Activated T-cell treated with anti-CD3 and anti-CD28 coated beads for 4 hours (primary cell): ENCODE results near the gene FNBP1.
"Not testable (repeated sequence)": the region's sequence is repeated elsewhere in the genome, so short reads cannot be mapped to it uniquely, and the experiment has no call there.

Experiments
- DNase-seq: peaks from one replicate; pipeline ENCODE4 v3.0.0-alpha.2; 2020

The FNBP1 gene

DNA sequence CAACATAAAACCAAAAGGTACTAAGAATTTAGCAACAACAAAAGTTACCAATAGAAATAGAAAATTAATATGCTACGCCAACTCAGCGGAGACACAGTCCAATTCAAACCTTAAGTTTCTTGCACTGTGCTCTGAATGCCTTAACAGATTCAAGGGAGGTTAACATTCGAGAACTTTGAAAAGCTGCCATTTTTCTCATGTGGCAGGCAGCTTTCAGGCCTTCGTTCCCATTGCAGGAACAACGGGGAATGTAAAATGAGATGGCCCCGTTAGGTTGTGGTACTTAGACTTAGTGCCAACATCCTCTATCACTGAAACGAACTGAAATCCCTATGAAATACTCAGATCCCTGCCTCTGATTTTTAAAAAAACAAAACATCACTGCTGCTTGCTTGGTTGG, 22.4 kb downstream of the FNBP1 start:
- no peak for DNase-seq

DNA sequence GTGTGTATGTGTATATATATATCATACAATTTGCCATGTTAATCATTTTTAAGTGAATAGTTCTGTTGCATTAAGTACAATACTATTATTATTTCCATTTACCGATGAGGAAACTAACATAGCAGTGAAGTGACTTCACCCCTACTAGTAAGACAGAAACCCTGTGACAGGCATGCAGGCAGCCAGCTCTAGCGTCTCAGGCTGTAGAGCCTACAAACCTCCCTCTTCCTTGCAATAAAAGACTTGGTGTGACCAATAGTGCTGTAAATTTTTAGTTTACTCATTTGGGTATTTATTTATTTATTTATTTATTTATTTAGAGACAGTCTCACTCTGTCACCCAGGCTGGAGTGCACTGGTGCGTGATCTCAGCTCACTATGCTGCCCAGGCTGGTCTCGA, 24.7 kb downstream of the FNBP1 start:
- no peak for DNase-seq

DNA sequence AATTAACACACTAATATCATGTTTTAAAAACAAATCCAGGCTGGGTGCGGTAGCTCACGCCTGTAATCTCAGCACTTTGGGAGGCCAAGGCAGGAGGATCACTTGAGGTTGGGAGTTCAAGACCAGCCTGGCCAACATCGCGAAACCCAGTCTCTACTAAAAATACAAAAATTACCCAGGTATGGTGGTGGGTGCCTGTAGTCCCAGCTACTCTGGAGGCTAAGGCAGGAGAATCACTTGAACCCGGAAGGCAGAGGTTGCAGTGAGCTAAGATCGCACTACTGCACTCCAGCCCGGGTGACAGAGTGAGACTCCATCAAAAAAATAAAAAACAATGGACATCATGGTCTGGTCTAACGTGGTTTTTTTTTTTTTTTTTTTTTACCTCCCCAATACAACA, 25.5 kb downstream of the FNBP1 start:
- not testable (repeated sequence) for DNase-seq

DNA sequence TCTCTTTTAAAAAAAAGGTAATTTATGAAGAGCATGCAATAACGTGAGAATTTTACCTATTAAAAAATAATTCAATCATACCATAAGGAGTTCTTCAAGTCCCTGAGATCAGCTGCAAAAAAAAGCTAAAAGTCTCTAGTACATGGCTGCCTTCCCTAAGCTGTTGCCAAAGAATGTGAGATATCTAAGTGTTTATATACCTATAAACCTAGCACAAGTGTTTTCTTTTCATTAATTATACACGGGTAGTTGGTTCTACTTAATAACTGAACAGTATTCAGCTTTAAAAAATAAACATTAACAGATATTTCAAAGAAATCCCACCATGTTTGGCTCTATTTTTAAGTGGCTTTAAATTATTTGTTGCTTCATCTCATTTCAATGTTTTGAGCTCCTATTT, 25.9 kb downstream of the FNBP1 start:
- DNase-seq, result no peak

DNA sequence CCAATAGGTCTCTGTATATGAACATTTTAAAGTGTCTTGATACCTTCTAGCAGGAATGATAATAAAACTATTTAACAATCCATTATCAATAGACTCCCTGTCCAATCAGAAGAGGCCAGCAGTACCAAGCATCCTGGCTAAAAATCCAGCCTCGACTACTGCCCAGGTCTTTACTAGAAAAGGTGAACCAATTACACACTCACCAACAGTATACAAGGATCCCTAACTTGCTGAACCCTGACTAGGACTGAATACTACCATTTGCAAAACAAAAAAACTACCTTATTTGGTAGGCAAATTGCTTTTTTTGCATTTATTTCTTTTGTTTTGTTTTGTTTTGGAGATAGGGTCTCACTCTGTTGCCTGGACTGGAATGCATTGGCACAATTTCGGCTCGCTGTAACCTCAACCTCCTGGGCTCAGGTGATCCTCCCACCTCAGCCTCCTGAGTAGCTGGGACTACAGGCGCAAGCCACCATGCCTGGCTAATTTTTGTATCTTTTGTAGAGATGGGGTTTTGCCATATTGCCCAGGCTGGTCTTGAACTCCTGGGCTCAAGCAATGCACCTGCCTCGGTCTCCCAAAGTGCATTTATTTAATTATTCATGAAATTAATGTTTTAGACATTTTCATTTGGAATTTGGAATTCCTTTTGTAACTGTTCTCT, 27.5 kb downstream of the FNBP1 start:
- no peak for DNase-seq

DNA sequence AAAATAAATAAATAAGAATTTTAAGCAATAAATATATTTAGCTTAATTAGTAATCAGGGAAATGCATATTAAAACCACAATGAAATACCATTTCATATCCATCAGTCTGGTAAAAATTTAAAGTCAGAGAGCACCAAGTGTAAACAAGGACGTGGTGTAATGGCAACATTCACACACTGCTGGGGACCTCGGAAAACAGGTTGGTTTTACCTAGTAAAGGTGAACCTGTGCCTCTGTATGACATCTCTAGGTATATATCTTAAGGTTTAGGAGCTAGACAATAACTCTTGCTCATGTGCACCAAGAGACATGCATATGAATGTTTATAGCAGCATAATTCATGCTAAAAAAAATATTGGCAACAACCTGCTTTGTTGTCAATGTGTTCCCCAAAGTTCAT, 29.7 kb downstream of the FNBP1 start:
- DNase-seq, result no peak

DNA sequence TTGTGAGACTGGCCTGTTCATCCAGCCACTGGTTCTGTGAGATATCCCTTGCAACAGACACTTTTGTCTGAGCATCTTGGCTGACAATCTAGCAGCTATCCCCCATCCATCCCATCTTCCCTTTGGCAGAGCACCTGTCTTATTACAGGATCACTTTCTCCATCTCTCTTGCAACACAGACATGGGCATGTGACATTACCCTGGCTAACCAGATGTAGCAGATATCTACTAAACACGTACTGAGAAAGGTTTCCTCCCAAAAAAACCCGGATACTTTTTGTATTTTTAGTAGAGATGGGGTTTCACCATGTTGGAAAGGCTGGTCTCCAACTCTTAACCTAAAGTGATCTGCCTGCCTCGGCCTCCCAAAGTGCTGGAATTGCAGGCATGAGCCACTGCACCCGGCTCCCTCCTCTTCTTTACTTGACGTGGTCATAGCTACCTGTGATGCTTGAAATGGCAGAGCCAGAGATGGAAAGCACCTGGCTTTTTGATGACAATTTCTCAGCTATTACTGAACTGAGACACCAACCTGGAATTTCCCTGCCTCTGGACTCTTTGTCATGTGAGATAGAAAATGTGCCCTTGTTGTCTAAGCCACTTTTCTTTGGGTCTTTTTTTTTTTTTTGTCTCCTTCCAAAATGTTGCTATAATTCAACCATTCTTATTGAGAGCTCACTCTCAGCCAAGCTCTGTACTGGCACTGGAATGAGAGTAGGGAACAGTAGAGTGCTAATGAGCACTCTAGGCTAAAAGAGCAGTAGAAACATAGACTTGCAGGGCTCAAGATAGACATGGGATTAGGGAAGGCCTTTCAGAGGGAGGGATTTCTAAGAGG, 32.6 kb downstream of the FNBP1 start:
- DNase-seq, result no peak

DNA sequence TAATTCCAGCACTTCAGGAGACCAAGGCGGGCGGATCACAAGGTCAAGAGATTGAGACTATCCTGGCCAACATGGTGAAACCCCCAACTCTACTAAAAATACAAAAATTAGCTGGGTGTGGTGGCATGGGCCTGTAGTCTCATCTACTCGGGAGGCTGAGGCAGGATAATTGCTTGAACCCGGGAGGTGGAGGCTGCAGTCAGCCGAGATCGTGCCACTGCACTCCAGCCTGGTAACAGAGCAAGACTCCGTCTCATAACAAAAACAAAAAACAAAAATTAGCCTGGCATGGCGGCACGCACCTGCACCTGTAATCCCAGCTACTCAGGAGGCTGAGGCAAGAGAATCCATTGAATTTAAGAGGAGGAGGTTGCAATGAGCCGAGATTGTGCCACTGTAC, 33.4 kb downstream of the FNBP1 start:
- DNase-seq, result not testable (repeated sequence)

DNA sequence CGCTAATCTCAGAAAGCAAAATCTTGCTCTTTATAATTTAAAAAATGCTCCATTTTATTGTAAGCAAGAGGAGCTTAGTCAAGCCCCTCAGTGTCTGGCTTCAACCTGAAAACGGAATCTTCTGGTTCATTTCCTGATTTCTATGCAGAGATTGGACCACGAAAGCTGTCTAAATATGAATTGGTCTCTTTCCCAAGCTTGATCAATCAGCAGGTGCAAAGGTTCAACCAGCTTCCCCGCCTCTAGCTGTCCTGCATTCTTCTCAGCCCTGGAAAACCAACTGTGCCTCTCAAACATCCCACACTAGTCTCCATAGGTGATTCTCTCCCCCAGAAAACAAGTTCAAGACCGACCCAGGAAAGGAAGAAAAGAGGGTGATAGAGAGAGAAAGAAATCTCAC, 34.5 kb downstream of the FNBP1 start:
- DNase-seq, result no peak

DNA sequence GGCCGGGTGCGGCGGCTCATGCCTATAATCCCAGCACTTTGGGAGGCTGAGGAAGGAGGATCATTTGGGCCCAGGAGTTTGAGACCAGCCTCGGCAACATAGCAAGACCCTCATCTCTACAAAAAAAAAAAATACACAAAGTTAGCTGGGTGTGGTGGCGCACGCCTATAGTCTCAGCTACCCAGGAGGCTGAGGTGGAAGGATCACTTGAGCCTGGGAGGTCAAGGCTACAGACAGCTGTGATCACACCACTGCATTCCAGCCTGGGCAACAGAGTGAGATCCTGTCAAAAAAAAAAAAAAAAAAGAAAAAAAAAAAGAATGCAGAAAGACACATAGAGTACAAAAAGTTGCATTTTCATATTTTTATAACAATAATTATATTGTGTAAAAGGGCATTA, 36.0 kb downstream of the FNBP1 start:
- not testable (repeated sequence) for DNase-seq

DNA sequence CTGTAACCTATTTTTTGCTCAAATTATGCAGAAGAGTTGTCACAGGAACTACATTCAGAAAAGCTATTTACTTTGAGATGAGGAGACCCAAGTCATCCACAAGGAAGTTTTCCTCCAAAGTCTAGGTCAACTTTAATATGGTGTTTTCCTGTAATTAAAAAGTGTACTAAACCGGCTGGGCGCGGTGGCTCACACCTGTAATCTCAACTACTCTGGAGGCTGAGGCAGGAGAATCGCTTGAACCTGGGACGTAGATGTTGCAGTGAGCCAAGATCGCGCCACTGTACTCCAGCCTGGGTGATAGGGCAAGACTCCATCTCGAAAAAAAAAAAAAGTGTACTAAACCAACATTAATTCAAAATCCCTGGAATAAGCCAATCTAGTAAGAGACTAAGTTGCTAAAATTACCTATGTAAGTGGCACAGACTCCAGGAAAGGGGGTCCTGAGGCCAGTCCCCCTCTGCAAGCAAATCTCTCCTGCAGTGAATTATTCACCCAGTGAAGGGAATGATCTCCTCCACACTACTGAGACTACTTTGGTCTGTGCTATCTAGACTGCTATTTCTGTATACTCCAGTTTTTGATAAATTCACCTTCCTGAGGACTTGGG, 38.9 kb downstream of the FNBP1 start:
- no peak for DNase-seq

DNA sequence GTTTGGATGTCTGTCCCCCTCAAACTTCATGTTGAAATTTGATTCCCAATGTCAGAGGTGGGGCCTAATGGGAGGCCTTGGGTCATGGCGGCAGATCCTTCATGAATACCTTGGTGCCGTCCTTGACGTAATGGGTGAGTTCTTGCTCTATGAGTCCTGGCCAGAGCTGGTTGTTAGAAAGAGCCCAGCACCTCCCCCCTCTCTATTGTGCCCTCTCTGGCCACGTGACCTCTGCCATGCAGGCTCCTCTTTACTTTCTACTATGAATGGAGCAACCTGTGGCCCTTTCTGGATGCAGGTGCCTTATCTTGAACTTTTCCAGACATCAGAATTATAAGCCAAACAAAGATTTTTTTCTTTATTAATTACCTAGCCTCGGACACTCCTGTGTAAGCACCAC, 40.7 kb downstream of the FNBP1 start:
- no peak for DNase-seq

DNA sequence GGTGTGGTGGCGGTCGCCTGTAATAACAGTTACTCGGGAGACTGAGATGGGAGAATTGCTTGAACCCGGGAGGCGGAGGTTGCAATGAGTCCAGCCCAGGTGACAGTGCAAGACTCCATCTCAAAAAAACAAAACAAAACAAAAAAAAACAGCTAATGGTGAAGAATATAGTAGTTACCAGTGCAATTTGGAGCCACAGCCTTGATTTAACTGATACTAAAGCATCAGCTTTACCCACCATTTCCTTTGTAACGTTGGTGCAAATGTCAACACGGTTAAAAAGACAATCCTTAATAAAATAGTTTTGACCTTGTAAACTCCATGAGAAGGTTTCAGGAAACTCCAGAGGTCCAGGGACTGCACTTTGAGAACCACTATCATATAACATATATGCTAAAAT, 41.8 kb downstream of the FNBP1 start:
- DNase-seq, result no peak

DNA sequence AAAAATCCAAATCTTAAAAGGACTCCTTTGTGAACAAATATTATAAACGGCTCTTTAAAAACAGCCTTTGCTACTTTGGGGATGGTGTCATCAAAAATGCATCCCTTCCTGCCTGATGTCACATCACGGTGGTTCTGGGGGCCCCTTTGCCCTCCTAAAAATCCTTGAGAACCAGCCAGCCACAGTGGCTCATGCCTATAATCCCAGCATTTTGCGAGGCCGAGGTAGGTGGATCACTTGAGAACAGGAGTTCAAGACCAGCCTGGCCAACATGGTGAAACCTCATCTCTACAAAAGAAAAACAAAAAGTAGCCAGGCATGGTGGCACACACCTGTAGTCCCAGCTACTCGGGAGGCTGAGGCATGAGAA, 43.9 kb downstream of the FNBP1 start:
- no peak for DNase-seq

DNA sequence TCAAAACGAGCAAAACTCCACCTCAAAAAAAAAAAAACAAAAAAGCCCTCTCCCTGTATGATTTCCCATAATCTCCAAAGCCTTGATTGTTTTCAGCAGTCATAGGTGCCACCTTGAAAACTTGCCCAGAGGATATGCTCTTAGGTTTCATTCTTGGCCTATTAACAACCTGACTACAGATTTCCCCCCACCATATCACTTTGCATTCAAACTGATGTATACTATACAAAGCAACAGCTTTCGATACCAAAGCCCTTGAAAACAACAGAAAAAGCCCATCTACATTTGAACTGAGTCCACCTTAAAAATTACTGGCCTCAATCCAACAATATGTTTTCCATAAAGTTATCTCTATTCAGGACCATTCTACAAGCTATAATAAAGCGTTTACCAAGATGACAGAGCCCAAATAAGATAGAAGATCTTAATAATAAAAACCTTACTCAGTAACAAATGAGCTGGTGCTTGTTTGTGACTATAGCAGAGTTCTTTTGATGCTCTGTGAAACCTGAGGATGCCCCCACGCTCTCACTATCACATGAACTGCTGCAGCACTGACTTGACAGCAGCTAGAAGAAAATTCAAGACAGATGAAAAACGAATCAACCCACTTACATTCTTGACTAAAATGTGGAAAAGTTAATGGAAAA, 44.4 kb downstream of the FNBP1 start:
- DNase-seq, result no peak

DNA sequence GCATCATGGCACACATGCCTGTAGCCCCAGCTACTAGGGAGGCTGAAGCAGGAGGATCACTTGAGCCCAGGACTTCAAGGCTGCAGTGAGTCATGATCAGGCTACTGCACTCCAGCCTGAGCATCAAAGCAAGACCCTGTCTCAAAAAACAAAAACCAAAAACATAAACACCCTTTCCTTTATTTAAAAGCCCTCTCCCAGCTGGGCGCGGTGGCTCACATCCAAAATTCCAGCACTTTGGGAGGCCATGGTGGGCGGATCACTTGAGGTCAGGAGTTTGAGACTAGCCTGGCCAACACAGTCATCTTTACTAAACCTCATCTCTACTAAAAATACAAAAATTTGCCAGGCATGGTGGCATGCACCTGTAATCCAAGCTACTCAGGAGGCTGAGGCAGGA, 45.3 kb downstream of the FNBP1 start:
- not testable (repeated sequence) for DNase-seq

DNA sequence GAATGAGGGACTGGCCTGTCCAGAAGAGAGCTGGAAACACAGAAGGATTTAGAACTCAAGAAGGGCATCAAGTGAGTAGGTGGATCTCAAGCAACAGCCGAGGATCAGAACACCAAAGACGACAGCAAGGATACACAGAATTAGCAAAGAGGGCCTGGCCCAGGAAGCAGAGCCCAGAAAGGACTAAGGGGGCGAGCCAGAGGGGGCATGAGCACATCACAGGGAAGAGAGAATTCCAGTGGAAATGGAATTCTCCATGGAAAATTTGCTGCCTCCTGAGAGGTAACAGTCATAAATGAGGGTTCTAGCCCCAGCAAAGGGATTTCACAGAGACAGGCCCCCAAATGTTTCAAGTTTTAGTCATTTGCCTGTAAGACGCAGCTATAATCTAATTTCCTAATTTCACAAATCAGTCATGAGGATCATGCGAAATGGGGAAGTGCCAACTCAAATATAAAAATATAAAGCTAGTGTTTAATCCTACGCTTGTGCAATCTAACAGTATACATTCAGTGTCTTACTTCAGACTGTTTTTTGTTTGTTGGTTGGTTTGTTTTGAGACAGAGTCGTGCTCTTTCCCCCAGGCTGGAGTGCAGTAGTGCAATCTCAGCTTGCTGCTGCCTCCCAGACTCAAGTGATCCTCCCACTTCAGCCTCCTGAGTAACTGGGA, 46.7 kb downstream of the FNBP1 start:
- no peak for DNase-seq

DNA sequence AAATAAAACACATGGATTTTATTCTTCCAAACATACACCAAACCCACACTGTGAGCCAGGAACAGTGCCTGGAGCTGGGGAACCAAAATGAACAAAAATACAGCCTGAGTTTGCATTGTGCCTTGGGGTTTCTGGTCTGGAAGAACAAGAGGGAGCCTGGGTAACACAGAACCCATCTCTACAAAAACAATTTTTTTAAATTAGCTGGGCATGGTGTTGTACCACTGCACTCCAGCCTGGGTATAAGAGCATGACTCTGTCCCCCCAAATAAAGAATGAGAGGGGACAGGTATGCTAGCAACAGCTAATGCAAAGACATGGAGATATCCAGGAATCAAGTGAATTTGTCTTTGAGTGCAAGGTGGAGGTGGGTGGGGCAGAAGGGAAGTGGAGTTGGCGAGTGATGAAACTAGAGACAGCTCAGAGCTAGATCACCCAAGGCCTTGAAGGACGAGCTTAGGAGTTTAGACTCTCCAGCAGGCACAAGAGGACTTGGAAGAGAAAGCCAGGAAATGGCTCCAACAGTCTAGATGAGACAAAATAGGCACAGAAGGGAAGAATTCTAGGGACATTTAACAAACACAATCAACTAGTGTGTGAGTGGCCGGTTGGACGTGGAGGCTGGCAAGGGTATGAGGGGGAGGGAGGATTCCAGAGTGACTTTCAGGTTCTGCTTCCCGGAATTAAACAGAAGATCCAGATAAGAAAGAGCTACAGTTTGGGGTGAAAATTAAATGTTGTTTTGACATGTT, 47.4 kb downstream of the FNBP1 start:
- no peak for DNase-seq

DNA sequence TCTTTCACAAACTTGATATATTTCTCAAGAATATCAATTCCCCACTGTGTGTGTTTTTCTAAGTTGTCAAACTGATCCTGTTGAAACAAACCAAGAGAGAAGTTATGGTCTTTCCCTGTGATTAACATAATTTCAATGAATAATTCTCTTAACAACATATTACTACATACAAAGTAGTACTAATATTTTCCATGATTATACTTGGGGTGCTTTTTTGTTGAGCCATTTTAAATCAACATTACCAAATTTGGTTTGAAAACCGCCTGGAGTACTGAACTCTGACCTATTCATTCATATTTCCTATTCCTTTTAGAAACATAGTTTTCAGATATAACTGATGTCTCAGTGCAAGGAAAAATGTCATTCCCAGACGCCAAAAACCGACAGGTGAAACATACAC, 48.1 kb downstream of the FNBP1 start:
- DNase-seq, result no peak

DNA sequence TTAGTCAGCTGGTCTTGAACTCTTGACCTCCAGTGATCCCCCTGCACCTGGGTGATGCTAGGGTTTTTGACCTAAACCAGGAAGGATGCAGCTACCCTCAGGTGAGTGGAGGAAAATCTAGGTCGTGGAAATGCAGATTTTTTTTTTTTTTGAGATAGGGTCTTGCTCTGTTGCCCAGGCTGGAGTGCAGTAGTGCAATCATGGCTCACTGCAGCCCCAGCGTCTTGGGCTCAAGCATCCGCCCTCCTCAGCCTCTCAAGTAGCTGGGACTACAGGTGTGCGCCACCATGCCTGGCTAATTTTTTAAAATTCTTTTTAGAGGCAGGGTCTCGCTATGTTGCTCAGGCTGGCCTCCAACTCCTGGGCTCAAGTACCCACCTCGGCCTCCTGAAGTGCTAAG, 51.9 kb downstream of the FNBP1 start:
- not testable (repeated sequence) for DNase-seq

DNA sequence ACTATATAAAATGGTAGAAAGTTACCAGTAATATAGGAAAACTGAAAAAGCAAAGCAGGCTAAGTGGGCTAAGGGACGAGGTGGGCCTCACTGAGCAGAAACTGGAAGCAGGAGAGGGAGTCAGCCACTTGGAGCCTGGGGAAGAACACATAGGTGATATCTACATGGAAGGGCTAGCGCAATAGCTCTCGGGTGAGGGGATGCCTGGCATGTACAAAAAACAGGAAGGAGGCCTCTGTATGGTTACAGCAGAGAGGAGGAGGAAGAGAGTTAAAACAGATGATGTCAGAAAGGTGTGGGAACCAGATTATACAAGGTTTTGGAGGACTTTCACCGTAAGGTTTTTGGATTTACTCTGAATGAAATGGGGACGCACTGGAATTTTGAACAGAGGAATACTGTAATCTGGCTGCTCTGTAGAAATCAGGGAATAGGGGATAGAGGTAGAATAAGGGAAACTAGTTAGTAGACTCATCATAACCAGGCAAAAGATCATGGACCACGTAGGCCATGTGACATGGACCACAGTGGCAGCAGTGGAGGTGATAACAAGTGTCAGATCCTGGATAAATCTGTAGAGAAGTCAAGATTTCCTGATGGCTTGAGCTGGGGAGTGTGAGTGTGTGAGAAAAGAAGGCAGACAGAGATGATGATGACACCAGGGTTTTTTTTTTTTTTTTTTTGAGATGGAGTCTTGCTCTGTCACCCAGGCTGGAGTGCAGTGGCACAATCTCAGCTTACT, 52.5 kb downstream of the FNBP1 start:
- DNase-seq, result no peak

DNA sequence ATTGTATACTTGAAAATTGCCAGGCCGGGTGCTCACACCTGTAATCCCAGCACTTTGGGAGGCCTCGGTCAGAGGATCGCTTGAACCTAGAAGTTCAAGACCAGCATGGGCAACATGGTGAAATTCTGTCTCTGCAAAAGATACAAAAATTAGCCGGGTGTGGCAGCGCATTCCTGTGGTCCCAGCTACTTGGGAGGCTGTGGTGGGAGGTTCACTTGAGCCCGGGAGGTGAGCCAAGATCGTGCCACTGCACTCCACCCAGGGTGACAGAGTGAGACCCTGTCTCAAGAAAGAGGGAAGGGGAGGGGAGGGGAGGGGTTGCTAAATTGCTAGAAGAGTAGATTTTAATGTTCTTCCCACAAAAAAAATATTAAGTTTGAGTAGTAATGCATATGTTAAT, 53.2 kb downstream of the FNBP1 start:
- no peak for DNase-seq
